Glutamatergic neuron (in vitro differentiated cells): ENCODE data around the gene KLHDC7B. TPM values are rescaled to one million over a fixed set of nuclear protein-coding genes. Genes with fewer than 3 reads are reported as not detected.
A peak's percentile ranks its signal among the peaks of the same experiment; 100 is the strongest.

Source experiments
- DNase-seq: peaks from one replicate; pipeline ENCODE4 v3.0.0; 2022
- H3K27ac Mint-ChIP-seq: one replicate; pipeline ENCODE4 v1.8.0; 2020; ENCODE audit warnings: mild to moderate bottlenecking, mixed read lengths, inconsistent platforms; ENCODE audit not compliant: unreplicated experiment
- H3K27me3 Mint-ChIP-seq: one replicate; pipeline ENCODE4 v1.8.0; 2020; ENCODE audit warnings: mild to moderate bottlenecking, moderate library complexity, mixed read lengths, inconsistent platforms; ENCODE audit not compliant: unreplicated experiment
- H3K36me3 Mint-ChIP-seq: one replicate; pipeline ENCODE4 v1.8.0; 2020; ENCODE audit warnings: mild to moderate bottlenecking, mixed read lengths, inconsistent platforms; ENCODE audit not compliant: unreplicated experiment
- H3K4me1 Mint-ChIP-seq: one replicate; pipeline ENCODE4 v1.8.0; 2020; ENCODE audit warnings: mild to moderate bottlenecking, low read depth, mixed read lengths, inconsistent platforms; ENCODE audit not compliant: unreplicated experiment
- H3K4me3 Mint-ChIP-seq: one replicate; pipeline ENCODE4 v1.8.0; 2020; ENCODE audit warnings: mild to moderate bottlenecking, mixed read lengths, inconsistent platforms; ENCODE audit not compliant: unreplicated experiment
- H3K9me3 Mint-ChIP-seq: one replicate; pipeline ENCODE4 v1.8.0; 2020; ENCODE audit warnings: mild to moderate bottlenecking, moderate library complexity, mixed read lengths, inconsistent platforms; ENCODE audit not compliant: unreplicated experiment
- CTCF ChIP-seq: fragments of 200-600 bp; sonication (generic); IDR thresholded peaks from one replicate; pipeline ENCODE4 v1.5.0; 2021; ENCODE audit not compliant: partially characterized antibody, unreplicated experiment
- total RNA-seq: library from RNA; stranded (reverse); fragmentation: NEBNext Ultra II Directional; extraction: Animal tissue kit (Norgen Biotek cat#: 25700); gene quantifications from one replicate; pipeline ENCODE4 v1.2.1, GENCODE V29; 2021; ENCODE audit not compliant: unreplicated experiment

The KLHDC7B gene
- total RNA-seq, 1 donor from 2014 or later, result 0.12 TPM

GRCh38 chr22:50581950-50582492 lies 36.3 kb downstream of the KLHDC7B start:
- Mint-ChIP-seq H3K27ac (peak overlapping the region; percentile 87), H3K9me3 (peaks cover 10% of the 10 kb centered on the region), H3K4me3 (peak overlapping the region; percentile 87), H3K27me3 (peaks cover 8% of the 10 kb centered on the region), H3K4me1 (peaks cover 17% of the 10 kb centered on the region), H3K36me3 (no peaks in the 10 kb centered on the region)
- TF ChIP-seq CTCF, result no peak
- no peak for DNase-seq

- H3K4me1 Mint-ChIP-seq, result peaks cover 17% of the 10 kb centered on the region
- H3K4me3 Mint-ChIP-seq, result peak within 1 kb of the TSS; percentile 98
- peak; percentile 99 for DNase-seq
- TF ChIP-seq CTCF, result no peak
- no peaks in the 10 kb centered on the region for H3K36me3 Mint-ChIP-seq
- peaks cover 10% of the 10 kb centered on the region for H3K9me3 Mint-ChIP-seq
- H3K27ac Mint-ChIP-seq, result peak within 1 kb of the TSS; percentile 87
- peaks cover 12% of the 10 kb centered on the region for H3K27me3 Mint-ChIP-seq
Measured at GRCh38 chr22:50582493-50583293, 37.0 kb downstream of the KLHDC7B start, which contains the start of gene CHKB. TSS of gene CHKB (minus strand) at chr22:50582849. CDS start at chr22:50582781, 68 bp downstream.

GRCh38 chr22:50583294-50583861 lies 37.7 kb downstream of the KLHDC7B start:
- DNase-seq, result no peak
- Mint-ChIP-seq H3K27ac (peak overlapping the region; percentile 72), H3K36me3 (no peaks in the 10 kb centered on the region), H3K4me3 (peak overlapping the region; percentile 98), H3K27me3 (peaks cover 15% of the 10 kb centered on the region), H3K9me3 (peaks cover 10% of the 10 kb centered on the region), H3K4me1 (peaks cover 17% of the 10 kb centered on the region)
- TF ChIP-seq CTCF, result no peak

GRCh38 chr22:50584106-50585096 lies 38.7 kb downstream of the KLHDC7B start:
- peak overlapping the region; percentile 98 for H3K4me3 Mint-ChIP-seq
- no peak for DNase-seq
- peaks cover 10% of the 10 kb centered on the region for H3K9me3 Mint-ChIP-seq
- peaks cover 6% of the 10 kb centered on the region for H3K36me3 Mint-ChIP-seq
- no peak overlapping the region for H3K27ac Mint-ChIP-seq
- peaks cover 17% of the 10 kb centered on the region for H3K27me3 Mint-ChIP-seq
- H3K4me1 Mint-ChIP-seq, result peaks cover 15% of the 10 kb centered on the region
- TF ChIP-seq CTCF, result no peak
